Measurements from ENCODE around the gene RPS2.
A peak's percentile ranks its signal among the peaks of the same experiment; 100 is the strongest.
"Not testable (repeated sequence)": the region's sequence is repeated elsewhere in the genome, so short reads cannot be mapped to it uniquely, and the experiment has no call there.

The RPS2 gene

GRCh38 chr16:1941162-1942046 is 23.2 kb downstream of the RPS2 start:
- TF ChIP-seq MYC (IDR thresholded peaks at IDR 0.05; ENCODE audit: low read depth, low read length) = no peak
- no peak for TF ChIP-seq POLR2A (IDR thresholded peaks at IDR 0.05; ENCODE audit: extremely low read depth, insufficient read length)
- no peak for TF ChIP-seq MAX (IDR thresholded peaks at IDR 0.05; ENCODE audit: low read depth, low read length)
- peak; percentile 18 for TF ChIP-seq CTCF (IDR thresholded peaks at IDR 0.05; ENCODE audit: low read depth, low read length)
- DNase-seq (ENCODE audit: low read depth) = no peak
- H3K4me3 ChIP-seq (ENCODE audit: low read depth, low read length) = peak overlapping the region; percentile 82

- no peak overlapping the region for H3K4me3 ChIP-seq (ENCODE audit: low read depth, low read length)
- TF ChIP-seq MYC (IDR thresholded peaks at IDR 0.05; ENCODE audit: low read depth, low read length) (no peak), POLR2A (IDR thresholded peaks at IDR 0.05; ENCODE audit: extremely low read depth, insufficient read length) (no peak), CTCF (IDR thresholded peaks at IDR 0.05; ENCODE audit: low read depth, low read length) (no peak), MAX (IDR thresholded peaks at IDR 0.05; ENCODE audit: low read depth, low read length) (no peak)
- DNase-seq (ENCODE audit: low read depth) = no peak
These were observed 24.1 kb downstream of the RPS2 start for GRCh38 chr16:1940273-1941161.

GRCh38 chr16:1939833-1940232 is 24.8 kb downstream of the RPS2 start:
- DNase-seq (ENCODE audit: low read depth); H3K4me3 ChIP-seq (ENCODE audit: low read depth, low read length): not testable (repeated sequence)

GRCh38 chr16:1938910-1939309 is 25.7 kb downstream of the RPS2 start:
- peak; percentile 63 for DNase-seq (ENCODE audit: low read depth)
- peak overlapping the region; percentile 34 for H3K4me3 ChIP-seq (ENCODE audit: low read depth, low read length)
- TF ChIP-seq MYC (IDR thresholded peaks at IDR 0.05; ENCODE audit: low read depth, low read length) = 0 out of 2 replicates have a peak, but pooled peaks have one; percentile 15
- TF ChIP-seq POLR2A (IDR thresholded peaks at IDR 0.05; ENCODE audit: extremely low read depth, insufficient read length) = no peak

- TF ChIP-seq POLR2A (IDR thresholded peaks at IDR 0.05; ENCODE audit: extremely low read depth, insufficient read length) (peak; percentile 31), MYC (IDR thresholded peaks at IDR 0.05; ENCODE audit: low read depth, low read length) (peak; percentile 94), MAX (IDR thresholded peaks at IDR 0.05; ENCODE audit: low read depth, low read length) (peak; percentile 88), CTCF (IDR thresholded peaks at IDR 0.05; ENCODE audit: low read depth, low read length) (no peak)
- peak; percentile 90 for DNase-seq (ENCODE audit: low read depth)
- peak overlapping the region; percentile 34 for H3K4me3 ChIP-seq (ENCODE audit: low read depth, low read length)
These were observed 26.3 kb downstream of the RPS2 start for GRCh38 chr16:1938316-1938715.

GRCh38 chr16:1936945-1937479 is 27.6 kb downstream of the RPS2 start:
- DNase-seq (ENCODE audit: low read depth) = no peak
- H3K4me3 ChIP-seq (ENCODE audit: low read depth, low read length) = no peak overlapping the region
- TF ChIP-seq MAX (IDR thresholded peaks at IDR 0.05; ENCODE audit: low read depth, low read length) (no peak), POLR2A (IDR thresholded peaks at IDR 0.05; ENCODE audit: extremely low read depth, insufficient read length) (no peak), MYC (IDR thresholded peaks at IDR 0.05; ENCODE audit: low read depth, low read length) (no peak)
